Loucy (cell line): ENCODE data around the gene KIF27.
"Not testable (repeated sequence)": the region's sequence is repeated elsewhere in the genome, so short reads cannot be mapped to it uniquely, and the experiment has no call there.

Experiments
- H2AFZ ChIP-seq: fragments of 200-600 bp; sonication (generic); 2 replicates; pipeline ENCODE4 v1.6.0; 2016; ENCODE audit warnings: antibody characterized with exemption, mild to moderate bottlenecking, low read length, moderate library complexity
- H3F3A ChIP-seq: fragments of 200-600 bp; 2 replicates; pipeline ENCODE4 v1.6.0; 2016; ENCODE audit warnings: antibody characterized with exemption, low read depth, mild to moderate bottlenecking
- H3K27me3 ChIP-seq: fragments of 200-600 bp; sonication (generic); 2 replicates; pipeline ENCODE4 v1.6.1; 2014; ENCODE audit warnings: low read length, mild to moderate bottlenecking; ENCODE audit not compliant: insufficient read depth, poor library complexity, severe bottlenecking
- H3K36me3 ChIP-seq: fragments of 200-600 bp; sonication (generic); 2 replicates; pipeline ENCODE4 v1.6.1; 2016; ENCODE audit warnings: low read length; ENCODE audit not compliant: insufficient read depth
- H3K4me1 ChIP-seq: fragments of 200-600 bp; sonication (generic); 2 replicates; pipeline ENCODE4 v1.5.1; 2014; ENCODE audit warnings: low read length, mild to moderate bottlenecking; ENCODE audit not compliant: insufficient read depth, poor library complexity, severe bottlenecking
- H3K4me2 ChIP-seq: fragments of 200-600 bp; sonication (generic); 2 replicates; pipeline ENCODE4 v1.6.0; 2014; ENCODE audit warnings: antibody characterized with exemption, low read length, low read depth, mild to moderate bottlenecking; ENCODE audit not compliant: poor library complexity, severe bottlenecking
- H3K4me3 ChIP-seq: fragments of 200-600 bp; sonication (generic); 2 replicates; pipeline ENCODE4 v1.5.1; 2014; ENCODE audit warnings: low read length, mild to moderate bottlenecking, mixed read lengths; ENCODE audit not compliant: poor library complexity, severe bottlenecking
- H3K79me2 ChIP-seq: fragments of 200-600 bp; sonication (generic); 2 replicates; pipeline ENCODE4 v1.6.1; 2014; ENCODE audit warnings: low read length; ENCODE audit not compliant: insufficient read depth
- H3K9ac ChIP-seq: fragments of 200-600 bp; sonication (generic); 2 replicates; pipeline ENCODE4 v1.6.0; 2014; ENCODE audit warnings: mild to moderate bottlenecking, low read depth, low read length, moderate library complexity; ENCODE audit not compliant: poor library complexity, severe bottlenecking
- H3K9me2 ChIP-seq: fragments of 200-600 bp; sonication (generic); replicated peaks from 2 replicates; pipeline ENCODE4 v1.6.1; 2016; ENCODE audit warnings: low read depth, low read length, mixed read lengths
- H3K9me3 ChIP-seq: fragments of 200-600 bp; sonication (generic); 2 replicates; pipeline ENCODE4 v1.6.1; 2014; ENCODE audit warnings: mild to moderate bottlenecking, antibody characterized with exemption, low read length, low read depth; ENCODE audit not compliant: insufficient read depth
- H4K20me1 ChIP-seq: fragments of 200-600 bp; sonication (generic); 2 replicates; pipeline ENCODE4 v1.6.0; 2014; ENCODE audit warnings: antibody characterized with exemption, low read length, mild to moderate bottlenecking; ENCODE audit not compliant: insufficient read depth, poor library complexity, severe bottlenecking
- CTCF ChIP-seq: fragments of 200-600 bp; sonication (generic); conservative IDR thresholded peaks from 2 replicates; pipeline ENCODE4 v1.5.1; 2014; ENCODE audit warnings: mild to moderate bottlenecking, antibody characterized with exemption, low read length

The KIF27 gene

GRCh38 chr9:83881687-83882408, 39.4 kb downstream of the KIF27 start:
- not testable (repeated sequence) for H4K20me1 ChIP-seq, H3K4me2 ChIP-seq, H3K27me3 ChIP-seq, H3K4me1 ChIP-seq, H3K9me3 ChIP-seq, H3K9me2 ChIP-seq, H2AFZ ChIP-seq, H3K4me3 ChIP-seq, H3F3A ChIP-seq, H3K9ac ChIP-seq, H3K79me2 ChIP-seq, H3K36me3 ChIP-seq

GRCh38 chr9:83875559-83875958, 45.7 kb downstream of the KIF27 start:
- H3K9ac ChIP-seq, H3K27me3 ChIP-seq, H3F3A ChIP-seq: not testable (repeated sequence)

GRCh38 chr9:83849895-83850294, 71.3 kb downstream of the KIF27 start:
- not testable (repeated sequence) for H3K27me3 ChIP-seq, H3K9me2 ChIP-seq, H3K9me3 ChIP-seq

More at GRCh38 chr9:83875559-83875958, 45.7 kb downstream of the KIF27 start:
- H3K4me2 ChIP-seq, H3K9me2 ChIP-seq, H3K9me3 ChIP-seq, H3K4me3 ChIP-seq, H3K4me1 ChIP-seq, H3K36me3 ChIP-seq, H2AFZ ChIP-seq, H3K79me2 ChIP-seq, H4K20me1 ChIP-seq: not testable (repeated sequence)

GRCh38 chr9:83837070-83837643, 84.1 kb downstream of the KIF27 start:
- H3K4me1 ChIP-seq, H2AFZ ChIP-seq, H3K4me2 ChIP-seq, H3K9me2 ChIP-seq, H3K9ac ChIP-seq, H4K20me1 ChIP-seq, H3F3A ChIP-seq, H3K36me3 ChIP-seq, H3K4me3 ChIP-seq, H3K9me3 ChIP-seq, H3K79me2 ChIP-seq, H3K27me3 ChIP-seq: not testable (repeated sequence)
- peak; percentile 35 for TF ChIP-seq CTCF

More at GRCh38 chr9:83849895-83850294, 71.3 kb downstream of the KIF27 start:
- H3K79me2 ChIP-seq, H3K4me2 ChIP-seq, H4K20me1 ChIP-seq, H3K4me3 ChIP-seq, H3F3A ChIP-seq, H3K9ac ChIP-seq, H3K4me1 ChIP-seq, H3K36me3 ChIP-seq, H2AFZ ChIP-seq: not testable (repeated sequence)

GRCh38 chr9:83830426-83831071, 90.7 kb downstream of the KIF27 start:
- not testable (repeated sequence) for H3K36me3 ChIP-seq, H4K20me1 ChIP-seq, H3K9me3 ChIP-seq, H3K9me2 ChIP-seq, H3K4me2 ChIP-seq, H3K4me1 ChIP-seq, H3K79me2 ChIP-seq, H2AFZ ChIP-seq, H3K9ac ChIP-seq, H3F3A ChIP-seq, H3K4me3 ChIP-seq, H3K27me3 ChIP-seq

GRCh38 chr9:83824986-83825623, 96.1 kb downstream of the KIF27 start:
- H3K4me1 ChIP-seq, H3K79me2 ChIP-seq, H3K9me2 ChIP-seq, H2AFZ ChIP-seq, H3K4me2 ChIP-seq, H3K27me3 ChIP-seq, H3F3A ChIP-seq, H3K36me3 ChIP-seq, H3K4me3 ChIP-seq, H4K20me1 ChIP-seq, H3K9me3 ChIP-seq, H3K9ac ChIP-seq: not testable (repeated sequence)
